Measurements from ENCODE around the gene DERL3.
"Not testable (repeated sequence)": the region's sequence is repeated elsewhere in the genome, so short reads cannot be mapped to it uniquely, and the experiment has no call there.

The DERL3 gene

DNA sequence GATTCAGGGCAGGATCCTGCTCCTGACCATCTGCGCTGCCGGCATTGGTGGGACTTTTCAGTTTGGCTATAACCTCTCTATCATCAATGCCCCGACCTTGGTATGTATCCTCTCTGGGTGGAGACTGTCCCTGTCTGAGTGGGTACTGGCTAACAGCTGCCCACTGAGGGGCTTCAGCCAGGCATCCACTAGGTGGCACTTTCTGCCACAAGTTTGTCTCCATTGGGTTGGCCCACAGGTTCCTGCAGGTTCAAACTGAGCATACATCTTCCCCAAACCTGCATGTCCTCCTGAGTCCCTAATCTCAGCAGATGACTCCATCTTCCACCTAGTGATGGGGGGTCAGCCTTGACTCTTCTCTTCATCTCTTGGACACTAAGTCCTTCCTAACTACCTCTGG, 23.3 kb upstream of the DERL3 start:
- no peak overlapping the region for H3K27ac ChIP-seq (ENCODE audit: low read depth, low read length)
- no peaks in the 10 kb centered on the region for H3K36me3 ChIP-seq (ENCODE audit: control insufficient read depth in 1 of 2, insufficient read depth in 2 of 2, low read length in 2 of 2)
- no peak overlapping the region for H3K4me3 ChIP-seq (ENCODE audit: low read depth in 1 of 2, low read length in 2 of 2)
- no peaks in the 10 kb centered on the region for H3K9me3 ChIP-seq (ENCODE audit: control insufficient read depth in 1 of 2, low read length in 2 of 2)
- no peak overlapping the region for H3K9ac ChIP-seq (ENCODE audit: low read depth in 1 of 2, low read length in 2 of 2)
- no peaks in the 10 kb centered on the region for H3K27me3 ChIP-seq (ENCODE audit: control insufficient read depth in 1 of 2, insufficient read depth in 2 of 2, low read length in 2 of 2)
- H3K4me1 ChIP-seq (ENCODE audit: control insufficient read depth in 1 of 2, insufficient read depth in 2 of 2, low read length in 2 of 2) = peaks cover 9 to 15% of the 10 kb centered on the region in 2 donors

DNA sequence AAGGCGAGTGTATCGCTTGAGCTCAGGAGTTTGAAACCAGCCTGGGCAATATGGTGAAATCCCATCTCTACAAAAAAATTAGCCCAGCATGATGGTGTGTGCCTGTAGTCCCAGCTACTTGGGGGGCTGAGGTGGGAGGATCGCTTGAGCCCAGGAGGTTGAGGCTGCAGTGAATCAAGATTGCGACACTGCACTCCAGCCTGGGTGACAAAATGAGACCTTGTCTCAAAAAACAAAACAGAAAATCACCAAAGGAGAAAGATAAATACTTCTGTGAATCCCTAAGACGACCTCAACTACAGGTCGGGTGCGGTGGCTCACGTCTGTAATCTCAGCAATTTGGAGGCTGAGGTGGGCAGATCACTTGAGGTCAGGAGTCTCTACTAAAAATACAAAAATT, 21.4 kb upstream of the DERL3 start:
- not testable (repeated sequence) for H3K9ac ChIP-seq (ENCODE audit: low read depth in 1 of 2, low read length in 2 of 2); H3K4me3 ChIP-seq (ENCODE audit: low read depth in 1 of 2, low read length in 2 of 2); H3K27me3 ChIP-seq (ENCODE audit: control insufficient read depth in 1 of 2, insufficient read depth in 2 of 2, low read length in 2 of 2); H3K36me3 ChIP-seq (ENCODE audit: control insufficient read depth in 1 of 2, insufficient read depth in 2 of 2, low read length in 2 of 2); H3K27ac ChIP-seq (ENCODE audit: low read depth, low read length); H3K9me3 ChIP-seq (ENCODE audit: control insufficient read depth in 1 of 2, low read length in 2 of 2)
- peaks cover 13 to 22% of the 10 kb centered on the region in 2 donors for H3K4me1 ChIP-seq (ENCODE audit: control insufficient read depth in 1 of 2, insufficient read depth in 2 of 2, low read length in 2 of 2)

DNA sequence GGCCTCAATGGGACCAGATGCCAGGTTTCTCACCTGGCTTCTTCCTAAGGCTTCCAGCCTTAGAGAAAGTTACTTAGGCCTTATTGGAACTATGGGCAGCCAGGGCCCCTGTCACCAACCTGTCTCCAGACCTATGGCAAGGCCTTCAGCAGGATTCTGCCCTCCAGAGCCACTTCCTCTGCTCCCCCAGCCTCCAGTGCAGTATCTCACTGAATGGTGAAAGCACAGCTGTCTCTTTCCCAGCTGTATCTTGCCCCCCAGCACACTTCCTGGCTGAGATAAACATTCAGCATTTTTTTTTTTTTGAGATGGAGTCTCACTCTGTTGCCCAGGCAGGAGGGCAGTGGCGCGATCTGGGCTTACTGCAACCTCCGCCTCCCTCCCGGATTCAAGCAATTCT, 20.4 kb upstream of the DERL3 start:
- Histone ChIP-seq H3K27me3 (ENCODE audit: control insufficient read depth in 1 of 2, insufficient read depth in 2 of 2, low read length in 2 of 2) (no peaks in the 10 kb centered on the region), H3K4me1 (ENCODE audit: control insufficient read depth in 1 of 2, insufficient read depth in 2 of 2, low read length in 2 of 2) (peaks cover 13 to 22% of the 10 kb centered on the region in 2 donors), H3K9ac (ENCODE audit: low read depth in 1 of 2, low read length in 2 of 2) (no peak overlapping the region), H3K9me3 (ENCODE audit: control insufficient read depth in 1 of 2, low read length in 2 of 2) (no peaks in the 10 kb centered on the region), H3K27ac (ENCODE audit: low read depth, low read length) (no peak overlapping the region), H3K4me3 (ENCODE audit: low read depth in 1 of 2, low read length in 2 of 2) (no peak overlapping the region), H3K36me3 (ENCODE audit: control insufficient read depth in 1 of 2, insufficient read depth in 2 of 2, low read length in 2 of 2) (no peaks in the 10 kb centered on the region)

DNA sequence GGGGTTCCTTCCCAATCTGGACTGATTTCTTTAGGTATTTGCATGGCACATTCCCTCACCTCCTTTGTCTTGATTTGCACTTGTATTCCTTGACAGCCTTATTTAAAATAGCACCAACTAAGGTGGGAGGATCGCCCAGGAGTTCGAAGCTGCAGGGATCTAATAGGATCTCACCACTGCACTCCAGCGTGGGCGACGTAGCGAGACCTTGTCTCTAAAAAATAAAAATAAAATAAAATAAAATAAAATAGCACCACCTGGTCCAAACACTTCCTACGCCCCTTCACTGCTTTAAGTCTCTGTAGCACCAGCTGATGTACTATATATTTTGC, 19.6 kb upstream of the DERL3 start:
- Histone ChIP-seq H3K27me3 (ENCODE audit: control insufficient read depth in 1 of 2, insufficient read depth in 2 of 2, low read length in 2 of 2) (no peaks in the 10 kb centered on the region), H3K9me3 (ENCODE audit: control insufficient read depth in 1 of 2, low read length in 2 of 2) (no peaks in the 10 kb centered on the region), H3K36me3 (ENCODE audit: control insufficient read depth in 1 of 2, insufficient read depth in 2 of 2, low read length in 2 of 2) (no peaks in the 10 kb centered on the region), H3K4me1 (ENCODE audit: control insufficient read depth in 1 of 2, insufficient read depth in 2 of 2, low read length in 2 of 2) (peaks cover 13 to 22% of the 10 kb centered on the region in 2 donors), H3K9ac (ENCODE audit: low read depth in 1 of 2, low read length in 2 of 2) (peak overlapping the region; percentile 73 to 82), H3K27ac (ENCODE audit: low read depth, low read length) (no peak overlapping the region), H3K4me3 (ENCODE audit: low read depth in 1 of 2, low read length in 2 of 2) (peak overlapping the region; percentile 81 to 89)

DNA sequence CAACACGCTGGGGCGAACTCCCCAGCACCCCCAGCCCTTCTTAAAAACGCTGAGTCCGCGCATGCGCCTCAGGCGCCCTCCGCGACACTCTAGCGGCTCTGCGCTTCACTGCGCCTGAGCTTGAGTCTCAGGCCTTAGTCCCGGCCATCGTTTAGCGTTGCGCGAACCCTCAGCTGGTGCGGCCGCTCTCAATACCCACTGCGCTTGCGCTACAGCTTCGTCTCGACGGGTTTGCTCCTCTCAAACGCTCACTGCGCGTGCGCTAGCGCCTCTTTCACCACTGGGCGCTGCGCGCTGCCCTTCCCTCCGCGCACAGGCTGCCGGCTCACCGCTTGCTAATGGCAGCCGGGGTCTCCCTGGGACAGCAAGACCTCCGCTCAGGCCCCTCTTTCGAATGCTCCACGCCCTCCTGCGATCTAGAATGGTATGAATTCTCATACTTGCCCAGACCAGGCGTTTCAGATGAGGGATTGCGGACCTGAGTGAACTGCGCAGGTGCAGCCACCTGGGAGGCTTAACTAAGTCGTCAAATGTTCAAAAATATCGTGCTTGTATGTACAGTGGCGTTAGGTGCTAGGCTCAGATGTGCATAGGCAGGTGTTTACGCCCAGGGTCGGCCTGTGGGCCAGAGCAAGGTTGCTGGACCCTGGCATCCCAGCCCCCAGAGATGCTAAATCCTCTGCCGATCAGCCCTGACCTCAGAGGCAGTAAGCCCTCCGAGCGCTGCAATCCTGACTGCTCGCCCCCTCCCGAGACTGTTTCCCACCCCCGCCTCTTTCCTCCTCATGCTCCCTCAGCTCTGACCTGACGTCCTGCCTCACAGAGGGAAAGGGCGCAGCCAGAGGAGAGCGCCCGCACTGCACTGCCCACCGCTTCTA, 19.0 kb upstream of the DERL3 start, which contains the start of gene SLC2A11:
Gene SLC2A11 (plus strand): TSS at position 270 of the 878 bp plus-strand sequence. CDS start 125 bp downstream, at position 395.
- Histone ChIP-seq H3K9ac (ENCODE audit: low read depth in 1 of 2, low read length in 2 of 2) (peak within 1 kb of the TSS; percentile 73 to 82), H3K4me3 (ENCODE audit: low read depth in 1 of 2, low read length in 2 of 2) (peak within 1 kb of the TSS; percentile 81 to 89), H3K36me3 (ENCODE audit: control insufficient read depth in 1 of 2, insufficient read depth in 2 of 2, low read length in 2 of 2) (no peaks in the 10 kb centered on the region), H3K4me1 (ENCODE audit: control insufficient read depth in 1 of 2, insufficient read depth in 2 of 2, low read length in 2 of 2) (peaks cover 13 to 22% of the 10 kb centered on the region in 2 donors), H3K9me3 (ENCODE audit: control insufficient read depth in 1 of 2, low read length in 2 of 2) (no peaks in the 10 kb centered on the region), H3K27ac (ENCODE audit: low read depth, low read length) (peak within 1 kb of the TSS; percentile 58), H3K27me3 (ENCODE audit: control insufficient read depth in 1 of 2, insufficient read depth in 2 of 2, low read length in 2 of 2) (no peaks in the 10 kb centered on the region)

DNA sequence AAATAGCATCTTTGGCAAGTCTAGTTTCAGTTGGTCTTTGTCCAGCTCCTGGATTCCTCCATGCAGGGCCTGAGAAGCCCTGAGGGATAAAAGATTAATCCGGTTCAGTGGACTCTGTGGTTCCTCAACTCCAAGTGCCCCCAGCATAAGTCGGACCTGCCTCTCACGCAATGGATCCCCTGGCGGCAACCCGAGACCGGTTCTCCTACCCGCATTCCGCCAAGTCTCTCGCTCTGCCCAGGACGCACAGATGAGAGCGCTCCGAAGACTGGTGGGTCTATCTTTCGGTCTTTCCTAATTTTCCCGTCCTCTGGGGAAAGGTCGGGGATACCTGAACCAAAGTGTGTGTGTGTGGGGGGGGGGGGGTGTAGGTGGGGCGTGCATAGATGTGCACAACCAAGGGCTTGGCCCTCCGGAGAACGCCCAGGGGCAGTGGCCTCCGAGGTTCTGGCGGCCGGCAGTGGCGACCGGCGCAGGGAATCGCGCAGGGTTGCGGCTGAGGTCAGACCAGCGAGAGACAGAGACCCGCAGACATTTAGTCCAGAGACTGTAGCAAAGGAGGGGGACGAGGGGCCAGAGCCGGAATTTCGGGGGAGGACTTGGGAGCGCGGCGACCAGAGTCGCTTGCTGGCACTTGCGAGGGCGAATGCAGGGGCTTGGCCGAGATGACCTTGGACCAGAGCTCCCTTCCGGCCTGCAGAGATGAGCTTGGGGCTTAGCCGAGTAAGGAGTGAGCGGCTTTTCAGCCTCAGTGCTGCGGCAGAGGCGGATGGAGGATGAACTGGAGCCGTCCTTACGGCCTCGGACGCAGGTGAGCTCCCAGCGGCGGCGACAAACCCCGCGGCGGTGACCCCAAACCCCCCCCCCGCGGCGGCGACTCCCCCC, 18.2 kb upstream of the DERL3 start:
- Histone ChIP-seq H3K36me3 (ENCODE audit: control insufficient read depth in 1 of 2, insufficient read depth in 2 of 2, low read length in 2 of 2) (no peaks in the 10 kb centered on the region), H3K9me3 (ENCODE audit: control insufficient read depth in 1 of 2, low read length in 2 of 2) (no peaks in the 10 kb centered on the region), H3K4me1 (ENCODE audit: control insufficient read depth in 1 of 2, insufficient read depth in 2 of 2, low read length in 2 of 2) (peaks cover 13 to 22% of the 10 kb centered on the region in 2 donors), H3K27ac (ENCODE audit: low read depth, low read length) (peak overlapping the region; percentile 58), H3K27me3 (ENCODE audit: control insufficient read depth in 1 of 2, insufficient read depth in 2 of 2, low read length in 2 of 2) (no peaks in the 10 kb centered on the region), H3K4me3 (ENCODE audit: low read depth in 1 of 2, low read length in 2 of 2) (peak overlapping the region; percentile 81 to 89), H3K9ac (ENCODE audit: low read depth in 1 of 2, low read length in 2 of 2) (peak overlapping the region; percentile 73 to 82)

DNA sequence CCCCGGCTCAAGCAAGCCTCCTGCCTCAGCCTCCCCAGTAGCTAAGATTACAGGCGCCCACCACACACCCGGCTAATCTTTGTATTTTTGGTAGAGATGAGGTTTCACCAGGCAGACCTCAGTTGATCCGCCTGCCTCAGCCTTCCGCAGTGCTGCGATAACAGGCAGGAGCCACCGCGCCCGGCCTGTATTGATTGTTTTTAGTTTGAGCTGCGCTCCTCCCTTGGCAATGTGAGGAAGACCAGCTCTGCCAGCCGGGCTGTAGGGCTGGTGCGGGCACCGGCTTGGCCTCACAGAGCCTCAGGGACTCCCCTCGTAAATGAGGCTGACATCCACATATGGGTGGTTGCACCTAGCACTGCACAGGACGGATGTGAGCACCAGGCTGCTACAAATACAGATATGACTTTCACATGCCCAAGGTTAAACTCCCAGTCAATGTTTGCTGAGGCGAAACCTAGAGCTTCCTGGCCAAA, 11.4 kb upstream of the DERL3 start:
- H3K9ac ChIP-seq (ENCODE audit: low read depth in 1 of 2, low read length in 2 of 2) = no peak overlapping the region
- H3K36me3 ChIP-seq (ENCODE audit: control insufficient read depth in 1 of 2, insufficient read depth in 2 of 2, low read length in 2 of 2) = no peaks in the 10 kb centered on the region
- H3K27ac ChIP-seq (ENCODE audit: low read depth, low read length) = no peak overlapping the region
- H3K4me3 ChIP-seq (ENCODE audit: low read depth in 1 of 2, low read length in 2 of 2) = peak overlapping the region in 1 of 2 donors; percentile 16
- peaks cover 5 to 30% of the 10 kb centered on the region in 2 donors for H3K4me1 ChIP-seq (ENCODE audit: control insufficient read depth in 1 of 2, insufficient read depth in 2 of 2, low read length in 2 of 2)
- no peaks in the 10 kb centered on the region for H3K9me3 ChIP-seq (ENCODE audit: control insufficient read depth in 1 of 2, low read length in 2 of 2)
- H3K27me3 ChIP-seq (ENCODE audit: control insufficient read depth in 1 of 2, insufficient read depth in 2 of 2, low read length in 2 of 2) = no peaks in the 10 kb centered on the region

DNA sequence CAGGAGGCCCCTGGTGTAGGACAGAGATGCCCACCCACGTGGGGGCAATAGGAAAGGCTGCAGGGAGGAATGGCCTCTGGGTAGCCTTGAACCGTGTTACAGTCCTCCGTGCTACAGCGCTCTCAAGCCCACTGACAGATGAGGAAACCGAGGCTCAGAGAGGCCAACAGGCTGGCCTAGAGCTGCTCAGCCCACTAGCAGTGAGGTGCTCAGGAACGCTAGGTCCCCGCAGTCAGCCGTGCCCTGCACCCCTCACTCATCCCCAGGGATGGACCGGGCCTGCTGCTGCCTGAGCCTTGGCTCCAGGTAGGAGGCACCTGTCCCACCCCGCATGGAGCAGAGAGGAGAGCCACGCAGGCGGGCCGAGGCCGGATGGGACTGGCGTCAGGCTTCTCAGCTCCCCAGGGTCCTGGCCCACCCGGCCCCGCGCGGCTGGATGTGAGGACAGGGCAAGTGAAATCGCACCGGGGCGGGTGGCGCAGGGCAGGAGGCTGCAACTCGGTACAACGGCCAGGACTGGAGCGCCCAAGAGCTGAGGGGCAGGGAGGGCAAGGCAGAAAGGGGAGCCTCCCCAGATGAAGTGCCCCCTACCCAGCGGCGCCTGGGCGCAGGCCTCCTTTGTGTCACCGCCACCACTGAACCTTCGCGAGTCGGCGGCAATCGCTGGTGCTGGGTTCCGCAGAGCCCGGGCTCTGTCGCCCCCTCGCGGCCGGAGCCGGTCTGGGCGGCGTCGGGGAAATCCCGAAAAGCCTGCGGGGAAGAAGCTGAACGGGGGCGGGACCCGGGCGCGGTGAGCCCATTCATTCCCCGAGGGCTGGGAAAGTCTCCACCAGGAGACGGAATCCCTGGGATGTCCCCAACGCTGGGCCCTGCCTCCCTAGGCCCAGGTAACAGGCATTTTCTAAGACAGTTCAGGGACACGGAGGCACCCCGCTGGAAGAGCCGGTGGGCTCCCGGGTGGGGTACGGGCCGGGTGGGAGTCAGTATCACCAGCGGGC, 10.5 kb upstream of the DERL3 start:
- Histone ChIP-seq H3K27me3 (ENCODE audit: control insufficient read depth in 1 of 2, insufficient read depth in 2 of 2, low read length in 2 of 2) (no peaks in the 10 kb centered on the region), H3K4me1 (ENCODE audit: control insufficient read depth in 1 of 2, insufficient read depth in 2 of 2, low read length in 2 of 2) (peaks cover 11 to 39% of the 10 kb centered on the region in 2 donors), H3K9ac (ENCODE audit: low read depth in 1 of 2, low read length in 2 of 2) (no peak overlapping the region), H3K4me3 (ENCODE audit: low read depth in 1 of 2, low read length in 2 of 2) (no peak overlapping the region), H3K36me3 (ENCODE audit: control insufficient read depth in 1 of 2, insufficient read depth in 2 of 2, low read length in 2 of 2) (no peaks in the 10 kb centered on the region), H3K9me3 (ENCODE audit: control insufficient read depth in 1 of 2, low read length in 2 of 2) (no peaks in the 10 kb centered on the region), H3K27ac (ENCODE audit: low read depth, low read length) (no peak overlapping the region)

DNA sequence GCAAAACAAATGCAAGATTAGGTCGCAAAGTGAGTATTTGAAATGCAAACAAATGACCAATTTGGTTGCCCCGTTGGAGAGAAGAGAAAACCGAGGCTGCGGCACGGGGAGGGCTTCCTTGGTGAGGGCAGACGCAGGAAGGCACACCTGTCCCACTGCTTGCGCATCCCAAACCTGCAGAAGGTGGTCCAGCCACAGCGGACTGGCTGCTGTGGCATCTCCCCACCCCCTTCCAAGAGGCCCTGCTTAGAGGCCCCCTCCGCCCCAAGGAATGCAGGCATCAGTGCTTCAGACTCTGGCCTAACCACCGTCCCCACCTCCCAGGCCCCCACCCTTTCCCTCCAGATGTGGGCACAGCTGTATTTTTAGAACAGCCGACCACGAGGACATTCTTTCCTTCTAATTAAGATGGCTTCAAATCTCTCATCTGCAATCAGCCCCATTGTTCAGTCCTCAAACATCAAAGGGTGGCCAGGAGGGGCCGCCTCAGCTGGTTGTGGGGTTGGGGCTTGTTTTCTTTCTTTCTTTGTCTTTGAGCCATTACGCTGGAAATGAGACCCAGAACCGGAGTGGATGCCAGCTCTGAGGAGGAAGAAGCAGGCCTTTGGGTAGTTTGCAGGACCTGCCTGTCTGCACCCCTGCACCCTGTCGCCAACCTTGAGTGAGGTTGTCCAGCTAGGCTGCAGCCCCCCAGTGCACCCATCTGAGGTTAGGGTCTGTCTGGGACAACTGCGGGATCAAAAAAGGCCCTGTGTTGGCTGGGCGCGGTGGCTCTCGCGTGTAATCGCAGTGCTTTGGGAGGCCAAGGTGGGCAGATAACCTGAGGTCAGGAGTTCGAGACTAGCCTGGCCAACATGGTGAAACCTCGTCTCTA, 9.4 kb upstream of the DERL3 start:
- H3K4me3 ChIP-seq (ENCODE audit: low read depth in 1 of 2, low read length in 2 of 2) = no peak overlapping the region
- no peaks in the 10 kb centered on the region for H3K27me3 ChIP-seq (ENCODE audit: control insufficient read depth in 1 of 2, insufficient read depth in 2 of 2, low read length in 2 of 2)
- no peaks in the 10 kb centered on the region for H3K9me3 ChIP-seq (ENCODE audit: control insufficient read depth in 1 of 2, low read length in 2 of 2)
- H3K4me1 ChIP-seq (ENCODE audit: control insufficient read depth in 1 of 2, insufficient read depth in 2 of 2, low read length in 2 of 2) = peaks cover 11 to 41% of the 10 kb centered on the region in 2 donors
- no peaks in the 10 kb centered on the region for H3K36me3 ChIP-seq (ENCODE audit: control insufficient read depth in 1 of 2, insufficient read depth in 2 of 2, low read length in 2 of 2)
- H3K27ac ChIP-seq (ENCODE audit: low read depth, low read length) = no peak overlapping the region
- no peak overlapping the region for H3K9ac ChIP-seq (ENCODE audit: low read depth in 1 of 2, low read length in 2 of 2)
